HepG2 (cell line): ENCODE measurements around the gene MIF4GD. TPM values are rescaled to one million over a fixed set of nuclear protein-coding genes. Genes with fewer than 3 reads are reported as not detected.

ENCODE experiments used
- ELK4 ChIP-seq: sonication (generic); formaldehyde crosslinking; IDR thresholded peaks from 2 replicates; pipeline ENCODE4 v1.9.0; 2021; ENCODE audit warnings: missing genetic modification reagents, borderline replicate concordance
- IRX3 ChIP-seq: sonication (generic); formaldehyde crosslinking; IDR thresholded peaks from 2 replicates; pipeline ENCODE4 v1.8.1; 2023; ENCODE audit warnings: mild to moderate bottlenecking, low read depth, missing genetic modification reagents, borderline replicate concordance
- SYNCRIP ChIP-seq: fragments of 200-400 bp; formaldehyde crosslinking; IDR thresholded peaks from 2 replicates; pipeline ENCODE4 v1.6.1; 2018; ENCODE audit warnings: mild to moderate bottlenecking, low read depth, low read length; ENCODE audit not compliant: insufficient read depth
- ZBTB14 ChIP-seq: sonication (generic); formaldehyde crosslinking; IDR thresholded peaks from 2 replicates; pipeline ENCODE4 v1.4.0; 2020; ENCODE audit warnings: missing genetic modification reagents
- ZBTB7A ChIP-seq: sonication (generic); formaldehyde crosslinking; IDR thresholded peaks from 2 replicates; pipeline ENCODE4 v1.8.0; 2022; ENCODE audit warnings: mild to moderate bottlenecking, missing genetic modification reagents
- ZNF101 ChIP-seq: sonication (generic); formaldehyde crosslinking; IDR thresholded peaks from 2 replicates; pipeline ENCODE4 v1.4.0; 2020; ENCODE audit warnings: mild to moderate bottlenecking, low read depth, missing genetic modification reagents, borderline replicate concordance
- ZNF138 ChIP-seq: sonication (generic); formaldehyde crosslinking; IDR thresholded peaks from 2 replicates; pipeline ENCODE4 v1.5.0; 2020; ENCODE audit warnings: mild to moderate bottlenecking, low read depth, missing genetic modification reagents
- ZNF142 ChIP-seq: sonication (generic); formaldehyde crosslinking; IDR thresholded peaks from 2 replicates; pipeline ENCODE4 v1.4.0; 2020; ENCODE audit warnings: missing genetic modification reagents
- ZNF180 ChIP-seq: sonication (generic); formaldehyde crosslinking; IDR thresholded peaks from 2 replicates; pipeline ENCODE4 v1.4.0; 2020; ENCODE audit warnings: low read depth, missing genetic modification reagents, borderline replicate concordance
- ZNF570 ChIP-seq: sonication (generic); formaldehyde crosslinking; IDR thresholded peaks from 2 replicates; pipeline ENCODE4 v1.4.0; 2020; ENCODE audit warnings: mild to moderate bottlenecking, missing genetic modification reagents, borderline replicate concordance
- ZNF766 ChIP-seq: sonication (generic); formaldehyde crosslinking; IDR thresholded peaks from 2 replicates; pipeline ENCODE4 v1.5.0; 2020; ENCODE audit warnings: missing genetic modification reagents, borderline replicate concordance
- ZNF816 ChIP-seq: sonication (generic); formaldehyde crosslinking; IDR thresholded peaks from 2 replicates; pipeline ENCODE4 v1.8.0; 2022; ENCODE audit warnings: missing genetic modification reagents, mild to moderate bottlenecking, borderline replicate concordance
- polyA plus RNA-seq, 8 experiments: library from polyadenylated mRNA; depleted of rRNA in 3 of 8; stranded (reverse) in 7 of 8; unstranded in 1 of 8; fragments of >200 nt; fragmentation: Illumina TruSeq in 4 of 8; extraction: Trizol in 4 of 8; gene quantifications; 2 replicates each; pipeline versions ENCODE4 v1.2.1 to v1.2.3, GENCODE V29; 2011 to 2016; ENCODE audit warnings: low read depth in 4 of 8, missing spikeins in 1 of 8, mixed read lengths in 1 of 8; ENCODE audit not compliant: insufficient read depth in 1 of 8
- total RNA-seq, 5 experiments: library from RNA; depleted of rRNA; stranded (reverse); fragments of >200 nt; fragmentation: Illumina TruSeq; extraction: Trizol; gene quantifications; 2 replicates each; pipeline ENCODE4 v1.2.3, GENCODE V29; 2016; ENCODE audit warnings: low read depth in 1 of 5
- TF ChIP-seq, protein P1 (sequence below): sonication (generic); formaldehyde crosslinking; IDR thresholded peaks from 2 replicates; pipeline ENCODE4 v1.4.0; 2020; ENCODE audit warnings: missing genetic modification reagents
- TF ChIP-seq, protein P2 (sequence below): sonication (generic); formaldehyde crosslinking; IDR thresholded peaks from 2 replicates; pipeline ENCODE4 v1.8.0; 2022; ENCODE audit warnings: missing genetic modification reagents, mild to moderate bottlenecking, moderate library complexity, borderline replicate concordance
- TF ChIP-seq, protein P3 (sequence below): sonication (generic); formaldehyde crosslinking; IDR thresholded peaks from 2 replicates; pipeline ENCODE4 v1.4.0; 2020; ENCODE audit warnings: missing genetic modification reagents

MIF4GD gene
- total and polyA plus RNA-seq, 2 of the 13 experiments (the other 11 are each of a cell fraction or from before 2014, with no cell fraction given), result 14.0 to 28.0 TPM

GRCh38 chr17:75308732-75309629 lies 38.0 kb upstream of the MIF4GD start (continued):
- TF ChIP-seq ELK4 (CRISPR knock-in tag) (no peak), SYNCRIP (no peak), ZNF180 (CRISPR knock-in tag) (no peak), ZNF138 (CRISPR knock-in tag) (no peak), IRX3 (CRISPR knock-in tag) (no peak), ZNF142 (CRISPR knock-in tag) (no peak), ZNF766 (CRISPR knock-in tag) (no peak; the same call in 1 of the 2 replicates), ZNF101 (no peak), ZBTB14 (no peak), ZNF816 (CRISPR knock-in tag) (peak; percentile 77; the same call in 1 of the 2 replicates), ZBTB7A (CRISPR knock-in tag) (no peak), ZNF570 (CRISPR knock-in tag) (0 out of 2 replicates have a peak, but pooled peaks have one; percentile 35)
- TF ChIP-seq, protein P1, sequence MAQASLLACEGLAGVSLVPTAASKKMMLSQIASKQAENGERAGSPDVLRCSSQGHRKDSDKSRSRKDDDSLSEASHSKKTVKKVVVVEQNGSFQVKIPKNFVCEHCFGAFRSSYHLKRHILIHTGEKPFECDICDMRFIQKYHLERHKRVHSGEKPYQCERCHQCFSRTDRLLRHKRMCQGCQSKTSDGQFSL, result no peak
- TF ChIP-seq, protein P2, sequence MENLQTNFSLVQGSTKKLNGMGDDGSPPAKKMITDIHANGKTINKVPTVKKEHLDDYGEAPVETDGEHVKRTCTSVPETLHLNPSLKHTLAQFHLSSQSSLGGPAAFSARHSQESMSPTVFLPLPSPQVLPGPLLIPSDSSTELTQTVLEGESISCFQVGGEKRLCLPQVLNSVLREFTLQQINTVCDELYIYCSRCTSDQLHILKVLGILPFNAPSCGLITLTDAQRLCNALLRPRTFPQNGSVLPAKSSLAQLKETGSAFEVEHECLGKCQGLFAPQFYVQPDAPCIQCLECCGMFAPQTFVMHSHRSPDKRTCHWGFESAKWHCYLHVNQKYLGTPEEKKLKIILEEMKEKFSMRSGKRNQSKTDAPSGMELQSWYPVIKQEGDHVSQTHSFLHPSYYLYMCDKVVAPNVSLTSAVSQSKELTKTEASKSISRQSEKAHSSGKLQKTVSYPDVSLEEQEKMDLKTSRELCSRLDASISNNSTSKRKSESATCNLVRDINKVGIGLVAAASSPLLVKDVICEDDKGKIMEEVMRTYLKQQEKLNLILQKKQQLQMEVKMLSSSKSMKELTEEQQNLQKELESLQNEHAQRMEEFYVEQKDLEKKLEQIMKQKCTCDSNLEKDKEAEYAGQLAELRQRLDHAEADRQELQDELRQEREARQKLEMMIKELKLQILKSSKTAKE (CRISPR knock-in tag), result no peak
- TF ChIP-seq, protein P3, sequence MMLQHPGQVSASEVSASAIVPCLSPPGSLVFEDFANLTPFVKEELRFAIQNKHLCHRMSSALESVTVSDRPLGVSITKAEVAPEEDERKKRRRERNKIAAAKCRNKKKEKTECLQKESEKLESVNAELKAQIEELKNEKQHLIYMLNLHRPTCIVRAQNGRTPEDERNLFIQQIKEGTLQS (CRISPR knock-in tag), result peak; percentile 46; the same call in 1 of the 2 replicates
